ENCODE results near the gene ATXN7.

The ATXN7 gene

DNA sequence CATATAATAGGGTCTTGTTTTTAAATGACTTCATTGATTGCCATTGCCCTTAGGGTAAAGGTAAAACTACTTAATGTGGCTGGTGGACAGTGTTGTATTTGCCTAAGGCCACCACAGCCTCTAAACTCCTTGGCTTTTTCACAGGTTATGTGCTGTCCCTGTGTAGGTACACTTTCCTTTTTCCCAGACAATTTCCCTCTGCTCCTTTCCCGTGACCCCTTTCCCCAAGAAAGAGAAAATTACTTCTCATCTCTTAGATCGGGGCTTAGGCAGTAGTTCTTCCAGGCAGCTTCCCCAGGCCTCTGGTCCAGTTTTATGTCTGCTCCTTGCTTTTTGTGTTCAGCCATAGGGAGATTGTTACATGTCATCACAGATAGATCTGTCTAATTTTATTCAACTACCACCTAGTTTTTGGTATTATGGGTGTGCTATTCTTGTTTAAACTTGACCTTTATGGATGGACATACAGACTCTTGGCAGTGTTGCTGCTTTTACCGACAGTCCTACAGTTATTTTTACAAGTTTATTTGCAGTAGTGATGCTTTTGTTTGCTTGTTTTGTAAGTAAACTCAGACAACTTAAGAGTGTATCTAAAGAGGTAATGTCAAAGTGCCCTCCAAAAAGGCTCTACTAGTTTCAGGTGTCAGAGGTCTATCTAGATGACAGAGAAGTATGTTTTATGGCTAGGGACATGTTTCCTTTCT, 69.0 kb downstream of the ATXN7 start:
- no peak for DNase-seq (ENCODE audit: insufficient read length, low spot score)
- FAIRE-seq = peak; percentile 76

DNA sequence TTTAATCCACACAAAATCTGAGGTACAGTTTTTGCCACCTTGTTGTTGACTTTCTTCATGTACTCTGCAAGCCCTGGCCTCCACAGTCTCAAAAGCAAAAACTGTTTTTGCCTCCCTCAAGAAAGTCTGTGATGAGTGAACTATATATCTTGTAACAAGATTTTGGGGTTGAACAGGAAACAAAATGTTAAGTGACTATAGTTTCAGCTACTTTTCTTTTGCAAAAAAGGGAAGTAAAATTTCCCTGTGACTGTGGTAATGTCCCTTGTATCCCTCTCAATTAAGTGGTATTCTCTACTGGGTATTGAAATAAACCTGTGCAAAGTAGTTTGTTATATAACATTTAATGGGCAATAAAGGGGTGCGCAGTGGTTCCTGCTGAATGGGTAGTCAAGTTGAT, 69.8 kb downstream of the ATXN7 start:
- FAIRE-seq (peak; percentile 81), DNase-seq (ENCODE audit: insufficient read length, low spot score) (no peak)

DNA sequence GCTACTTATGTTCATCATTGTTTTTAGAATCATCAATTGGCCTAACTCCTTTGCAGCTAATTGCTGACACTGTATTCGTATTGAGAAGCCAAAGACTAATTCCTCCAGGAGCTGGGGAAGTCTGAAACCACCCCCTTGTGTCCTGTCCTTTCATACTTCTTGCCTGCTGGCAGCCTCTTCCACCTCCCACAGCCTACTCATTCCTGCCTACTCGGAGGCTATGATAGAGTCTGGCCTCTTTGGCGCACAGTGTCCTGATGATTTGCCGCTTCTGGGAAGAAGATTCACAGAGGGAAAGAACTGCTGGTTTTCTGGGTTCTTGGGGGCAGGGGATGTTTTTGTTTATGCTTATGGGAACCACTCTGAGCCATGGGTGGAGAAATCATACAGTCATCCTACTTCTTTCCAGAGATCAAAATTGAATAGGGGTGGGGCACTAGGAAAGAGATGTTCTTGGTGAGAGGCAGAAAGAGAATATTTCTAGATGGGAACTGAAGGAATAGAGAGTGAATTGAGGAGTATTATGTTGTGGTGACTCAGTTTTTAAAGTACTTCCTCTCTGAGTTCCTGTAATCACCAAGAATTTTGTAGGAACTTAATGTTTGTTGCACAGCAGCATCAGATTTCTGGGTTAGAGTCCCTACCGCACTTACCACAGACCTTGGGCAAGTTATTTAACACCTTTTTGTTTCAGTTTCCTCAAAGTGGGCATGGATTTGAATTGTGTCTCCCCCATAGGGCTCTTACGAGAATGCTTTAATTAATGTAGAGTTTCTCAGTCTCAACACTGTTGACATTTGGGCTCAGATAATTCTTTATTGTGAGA, 70.6 kb downstream of the ATXN7 start:
- DNase-seq (ENCODE audit: insufficient read length, low spot score) (no peak), FAIRE-seq (peak; percentile 64)

DNA sequence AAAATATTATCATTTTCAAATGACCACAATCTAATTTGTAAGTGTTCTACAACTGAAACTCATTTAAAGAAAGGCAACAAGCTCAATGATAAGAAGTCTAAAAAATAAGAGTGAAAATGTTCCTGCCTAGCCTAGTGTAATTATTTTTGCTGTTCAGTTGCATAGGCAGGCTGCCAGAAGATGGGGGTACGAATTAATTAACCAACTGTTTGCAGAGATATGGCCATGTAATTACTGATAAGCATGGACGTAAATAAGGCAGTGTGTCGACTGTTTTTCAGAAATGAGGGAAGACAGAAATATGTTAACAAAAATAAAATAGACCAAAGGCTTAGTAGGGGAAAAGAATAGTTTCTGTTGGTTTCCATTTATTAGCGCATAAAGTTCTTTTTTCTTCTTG, 73.3 kb downstream of the ATXN7 start:
- DNase-seq (ENCODE audit: insufficient read length, low spot score) (no peak), FAIRE-seq (no peak)

DNA sequence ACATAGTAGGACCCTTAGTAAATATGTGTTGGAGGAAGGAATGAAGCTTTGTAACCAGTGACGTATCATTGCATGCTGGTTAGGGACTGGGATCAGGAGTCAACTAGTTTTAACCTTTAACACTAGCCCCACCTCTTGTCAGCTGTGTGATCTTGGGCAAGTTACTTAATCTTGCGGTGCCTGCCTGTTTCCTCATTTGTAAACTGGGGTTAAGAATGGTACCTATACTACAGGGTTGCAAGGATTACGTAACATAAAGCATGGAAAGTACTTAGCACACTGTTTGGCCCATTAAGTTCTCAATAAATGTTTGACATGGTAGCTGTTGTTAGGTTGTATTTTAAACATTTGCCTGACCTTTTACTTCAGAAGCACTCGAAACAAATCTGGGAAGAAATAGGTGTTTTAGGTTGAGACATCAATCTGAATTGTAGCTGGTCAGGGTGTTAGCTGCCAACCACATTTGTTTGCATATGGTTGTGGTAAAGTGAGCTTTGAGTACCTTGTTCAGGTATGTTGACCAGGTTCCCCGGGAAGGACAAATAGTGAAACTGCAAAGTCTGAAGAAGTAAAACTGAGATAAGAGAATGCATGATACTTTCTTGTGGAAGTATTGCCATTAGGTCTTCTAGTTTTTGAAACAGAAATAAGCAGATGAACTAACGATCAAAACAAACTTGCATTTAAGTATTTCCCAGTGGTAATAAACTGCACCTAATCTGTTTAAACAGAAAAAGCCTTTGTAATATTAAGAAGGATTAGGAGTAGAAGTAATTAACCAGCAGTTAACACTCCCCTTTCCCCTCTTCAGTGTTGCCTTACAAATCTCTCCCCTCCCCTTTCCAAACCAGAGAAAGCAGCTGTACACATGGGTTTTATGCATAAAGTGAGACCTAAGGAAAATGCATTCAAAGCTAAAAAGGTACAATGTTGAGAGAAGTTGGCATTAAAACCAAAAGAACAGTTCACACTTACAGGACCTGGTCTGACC, 74.3 kb downstream of the ATXN7 start:
- FAIRE-seq = peak; percentile 94

DNA sequence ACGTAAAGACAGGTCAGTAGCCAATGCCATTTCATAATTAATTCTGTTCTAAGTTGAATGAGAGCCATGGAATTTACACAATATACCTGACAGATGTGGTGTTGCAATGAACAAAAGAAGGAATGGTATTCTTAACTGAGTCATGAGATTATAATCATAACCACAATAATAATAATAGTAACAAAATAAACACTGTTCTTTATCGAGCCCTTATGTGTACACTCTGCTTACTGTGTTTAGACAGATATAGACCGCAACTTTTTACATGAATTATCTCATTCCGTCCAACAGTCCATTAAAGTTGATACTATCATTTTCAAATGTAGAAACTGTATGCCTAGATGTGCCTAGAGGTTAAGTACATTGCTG, 76.7 kb downstream of the ATXN7 start:
- FAIRE-seq (no peak), DNase-seq (ENCODE audit: insufficient read length, low spot score) (no peak)

More for the DNA sequence above, 74.3 kb downstream of the ATXN7 start:
- no peak for DNase-seq (ENCODE audit: insufficient read length, low spot score)

DNA sequence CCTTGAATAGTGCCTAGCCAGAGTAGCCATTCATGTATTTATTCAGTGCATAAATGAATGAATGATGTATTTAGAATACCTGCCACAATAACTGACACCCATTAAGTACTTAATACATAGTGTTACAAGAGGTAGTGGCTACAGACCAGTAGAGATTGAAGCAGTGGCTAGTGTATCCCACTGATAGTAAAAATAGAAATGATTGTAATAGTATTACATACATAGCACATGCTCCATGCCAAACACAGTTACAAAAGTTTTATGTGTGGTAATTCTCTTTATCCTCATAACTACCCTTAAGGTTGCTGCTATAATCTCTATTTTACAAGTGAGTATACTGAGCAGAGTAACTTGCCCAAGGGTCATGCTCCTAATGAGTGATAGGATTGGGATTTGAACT, 78.9 kb downstream of the ATXN7 start:
- FAIRE-seq (no peak), DNase-seq (ENCODE audit: insufficient read length, low spot score) (no peak)

DNA sequence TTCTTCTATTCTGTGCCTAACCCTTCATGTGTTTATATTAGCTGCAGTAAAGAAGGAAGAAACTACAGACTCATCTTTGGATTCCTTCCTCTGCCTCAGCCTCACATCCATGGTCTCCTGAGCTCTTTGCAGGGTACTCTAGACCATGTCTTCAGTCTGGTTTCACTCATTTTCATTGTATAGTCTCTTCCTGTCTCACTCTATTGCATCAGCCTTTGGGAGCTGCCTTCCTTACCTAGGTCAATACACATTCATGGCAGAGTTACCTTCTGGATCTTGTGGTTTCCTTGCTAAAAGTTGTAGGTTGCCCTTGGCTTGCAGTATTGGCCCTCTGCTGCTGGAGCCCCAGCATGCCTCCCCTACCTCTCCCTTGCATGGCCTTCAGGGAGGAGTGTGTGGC, 80.0 kb downstream of the ATXN7 start:
- DNase-seq (ENCODE audit: insufficient read length, low spot score) (no peak), FAIRE-seq (no peak)

DNA sequence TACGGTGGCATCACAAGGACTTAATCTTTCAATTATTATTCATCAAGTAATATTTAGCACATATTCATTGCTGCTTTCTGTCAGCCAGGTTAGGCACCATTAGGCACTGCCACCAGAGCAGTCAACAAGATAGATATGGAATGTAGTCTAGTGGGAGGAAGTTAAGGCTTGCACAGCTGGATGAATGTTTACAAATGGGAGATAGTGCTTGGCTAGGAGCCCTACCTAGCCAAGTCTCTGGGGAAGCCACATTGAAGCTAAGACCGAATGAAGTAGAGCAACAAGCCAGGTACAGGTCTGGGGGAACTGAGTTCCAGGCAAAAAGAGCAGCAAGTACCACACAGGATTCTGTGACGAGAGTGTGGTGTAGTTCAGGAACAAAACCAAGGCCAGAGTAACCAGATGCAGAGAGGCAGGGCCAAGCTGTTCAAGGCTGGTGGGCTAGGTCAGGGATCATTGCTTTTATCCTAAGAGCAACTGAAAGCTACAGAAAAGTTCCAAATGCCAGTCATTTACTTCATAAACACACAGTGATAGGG, 82.0 kb downstream of the ATXN7 start:
- no peak for DNase-seq (ENCODE audit: insufficient read length, low spot score)
- no peak for FAIRE-seq

DNA sequence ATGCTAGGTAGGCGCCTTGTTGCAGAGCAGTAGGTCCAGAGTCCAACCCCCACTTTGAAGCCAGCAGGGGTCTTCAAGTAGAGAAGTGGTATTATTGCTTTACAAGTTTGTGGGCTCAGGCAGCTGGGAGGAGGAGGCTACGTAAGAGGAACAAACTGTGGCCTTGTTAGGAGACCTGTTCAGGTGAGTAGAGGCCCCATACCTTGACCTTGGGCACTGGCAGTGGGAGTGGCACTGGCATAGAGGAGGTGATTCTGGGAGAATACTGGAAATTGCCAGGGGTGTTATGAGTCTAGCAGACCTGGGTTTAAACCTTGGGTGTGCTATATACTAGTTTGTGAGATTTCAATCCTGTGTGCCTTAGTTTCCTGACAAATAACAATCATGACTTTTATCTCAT, 83.1 kb downstream of the ATXN7 start:
- DNase-seq (ENCODE audit: insufficient read length, low spot score) = no peak

DNA sequence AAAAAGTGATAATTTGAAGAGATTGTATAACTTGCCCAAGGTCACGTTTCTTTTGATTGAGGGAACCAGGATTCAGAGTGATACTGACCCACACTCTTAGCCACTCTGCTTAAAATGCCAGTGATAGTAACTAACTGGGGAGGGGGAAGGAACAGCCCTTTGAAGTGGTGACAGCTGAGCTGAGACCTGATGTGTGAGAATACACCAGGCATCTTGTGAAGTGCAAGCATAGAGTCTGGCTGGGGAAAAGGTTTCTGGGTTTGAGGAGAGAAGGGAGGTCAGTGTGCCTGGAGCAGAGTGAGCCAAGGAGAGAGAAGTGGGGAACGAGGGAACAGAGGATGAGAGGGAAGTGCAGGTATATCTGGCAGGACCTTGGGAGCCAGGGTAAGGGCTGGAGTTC, 83.9 kb downstream of the ATXN7 start:
- DNase-seq (ENCODE audit: insufficient read length, low spot score) (no peak), FAIRE-seq (no peak)

More for the DNA sequence above, 83.1 kb downstream of the ATXN7 start:
- FAIRE-seq = no peak

DNA sequence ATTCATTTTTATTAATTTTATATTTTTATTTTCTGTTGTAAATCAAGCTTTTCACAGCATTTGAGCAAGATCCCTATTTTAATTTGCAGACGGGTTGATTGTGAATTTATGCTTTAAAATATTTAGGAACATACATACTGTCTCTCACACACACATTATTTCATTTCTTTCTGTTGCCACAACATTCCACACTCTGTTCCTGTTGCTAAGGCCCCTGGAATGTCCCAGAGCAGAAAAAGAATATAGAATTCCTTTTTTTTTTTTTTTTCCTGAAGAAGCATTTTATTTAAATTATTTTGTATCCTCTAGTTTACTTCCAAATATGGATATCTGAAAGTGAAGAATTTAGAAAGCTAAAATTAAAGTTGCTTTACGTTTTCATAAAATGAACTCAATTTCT, 85.3 kb downstream of the ATXN7 start:
- no peak for DNase-seq (ENCODE audit: insufficient read length, low spot score)
- FAIRE-seq = no peak

DNA sequence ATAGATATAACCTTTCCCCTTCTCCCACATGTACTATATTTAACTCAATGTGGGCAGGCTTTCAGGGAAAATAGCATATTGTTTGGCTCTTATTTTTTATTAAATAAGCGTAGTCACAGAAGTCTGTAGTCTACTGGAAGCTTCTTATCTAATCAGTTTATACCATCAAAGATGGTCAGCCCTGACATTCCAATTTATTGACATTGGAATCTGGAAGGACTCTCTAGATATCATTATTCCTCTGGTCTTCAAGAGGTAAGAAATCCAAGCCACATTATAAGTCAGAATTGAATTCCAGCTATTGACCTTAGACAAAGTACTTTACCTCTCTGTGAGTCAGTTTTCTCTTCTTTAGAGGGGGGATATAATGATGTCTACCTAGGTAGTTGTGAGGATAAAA, 87.0 kb downstream of the ATXN7 start:
- DNase-seq (ENCODE audit: insufficient read length, low spot score) (no peak), FAIRE-seq (no peak)

DNA sequence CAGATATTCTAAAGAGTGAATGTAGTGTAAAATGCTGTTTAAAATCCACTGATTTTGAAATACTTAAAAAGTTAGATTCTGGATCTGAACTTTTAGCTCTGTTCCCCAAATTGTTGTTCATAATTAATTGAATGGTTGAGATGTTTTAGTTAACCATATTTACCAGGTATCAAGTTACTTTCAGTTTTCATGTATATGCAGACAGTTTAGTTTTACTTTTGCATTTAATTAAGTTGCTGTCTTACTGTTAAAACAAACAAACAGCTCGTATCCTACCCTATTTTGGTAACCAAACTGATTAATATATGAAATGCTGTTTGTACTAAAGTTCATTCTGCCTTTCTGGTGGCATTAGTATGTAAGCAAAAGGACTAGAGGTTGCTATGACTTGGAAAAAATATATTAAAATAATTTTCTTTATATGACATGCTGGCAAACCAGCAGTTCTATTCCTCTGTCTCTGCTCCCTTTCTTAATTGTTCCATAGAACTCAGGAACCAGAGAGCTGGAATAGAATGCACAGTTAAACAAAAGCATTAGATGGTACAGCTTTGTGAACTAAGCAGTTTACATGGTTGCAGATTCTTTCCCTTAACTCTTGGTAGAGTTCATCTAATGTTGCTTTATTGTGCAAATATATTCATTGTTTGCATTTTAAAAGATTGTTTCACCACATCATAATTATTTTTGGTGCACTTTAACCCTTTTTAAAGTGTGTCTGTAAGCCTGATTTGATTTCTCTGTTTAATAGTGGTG, 88.0 kb downstream of the ATXN7 start:
- no peak for DNase-seq (ENCODE audit: insufficient read length, low spot score)
- peak; percentile 81 for FAIRE-seq

DNA sequence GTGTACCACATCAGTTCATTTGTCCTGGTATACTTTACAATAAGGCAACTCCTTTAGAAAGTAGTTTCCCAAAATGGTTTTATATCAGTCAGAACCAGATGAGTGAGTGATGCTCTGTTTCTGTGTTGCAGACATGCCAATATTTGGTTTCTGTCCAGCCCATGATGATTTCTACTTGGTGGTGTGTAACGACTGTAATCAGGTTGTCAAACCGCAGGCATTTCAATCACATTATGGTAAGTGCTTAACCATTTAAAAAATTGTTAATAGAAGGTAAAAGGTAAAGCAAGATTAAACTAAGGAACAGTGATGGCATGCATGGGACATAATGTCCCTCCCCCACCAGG, 88.6 kb downstream of the ATXN7 start:
- DNase-seq (ENCODE audit: insufficient read length, low spot score) (no peak), FAIRE-seq (no peak)

DNA sequence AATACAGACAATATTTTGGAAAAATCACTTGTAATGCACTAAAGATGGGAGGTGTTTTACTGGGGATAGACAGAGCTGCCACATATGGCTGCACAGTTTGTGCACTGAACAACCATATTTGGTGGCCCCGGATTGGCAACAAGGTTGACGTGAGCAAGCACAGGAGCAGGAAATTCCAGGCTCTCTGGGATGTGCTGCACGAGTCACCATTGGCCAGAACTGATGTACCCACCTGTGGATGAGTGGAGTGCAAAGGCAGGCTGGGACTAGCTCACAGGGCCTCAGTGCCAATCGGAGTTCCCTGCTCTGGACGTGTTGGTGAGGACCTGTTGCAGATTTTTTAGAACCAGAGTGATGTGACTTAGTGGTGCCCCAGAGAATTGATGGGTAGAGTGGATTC, 90.5 kb downstream of the ATXN7 start:
- FAIRE-seq = no peak
- DNase-seq (ENCODE audit: insufficient read length, low spot score) = no peak

DNA sequence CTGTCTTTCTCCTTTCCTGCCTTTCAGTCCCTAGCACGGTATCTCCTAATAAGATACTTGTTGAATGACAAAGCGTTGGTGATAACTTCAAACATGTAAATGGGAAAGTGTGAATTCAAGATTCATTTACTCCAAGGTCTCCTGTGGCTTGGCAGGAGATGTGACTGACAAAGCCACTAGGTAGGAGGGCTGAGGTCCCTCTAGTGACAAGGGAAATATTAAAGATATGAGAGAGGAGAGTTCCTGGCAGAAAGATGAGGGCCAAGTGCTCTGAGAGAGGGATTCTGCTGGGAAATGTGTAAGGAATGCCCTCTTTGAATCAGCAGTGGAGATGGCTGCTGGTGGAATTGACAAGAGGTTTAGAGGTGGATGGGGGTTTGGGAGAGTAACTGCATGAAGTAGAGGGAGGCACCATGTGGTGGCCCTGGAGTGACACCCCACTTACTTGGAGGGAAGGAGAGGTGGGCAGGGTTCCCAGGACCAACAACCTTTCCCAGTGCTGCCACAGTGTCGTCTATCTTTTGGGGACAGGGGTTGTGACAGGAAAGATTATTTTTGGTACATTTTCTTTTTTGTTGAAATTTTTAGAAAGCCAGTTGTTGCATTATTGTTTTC, 91.5 kb downstream of the ATXN7 start:
- no peak for FAIRE-seq

DNA sequence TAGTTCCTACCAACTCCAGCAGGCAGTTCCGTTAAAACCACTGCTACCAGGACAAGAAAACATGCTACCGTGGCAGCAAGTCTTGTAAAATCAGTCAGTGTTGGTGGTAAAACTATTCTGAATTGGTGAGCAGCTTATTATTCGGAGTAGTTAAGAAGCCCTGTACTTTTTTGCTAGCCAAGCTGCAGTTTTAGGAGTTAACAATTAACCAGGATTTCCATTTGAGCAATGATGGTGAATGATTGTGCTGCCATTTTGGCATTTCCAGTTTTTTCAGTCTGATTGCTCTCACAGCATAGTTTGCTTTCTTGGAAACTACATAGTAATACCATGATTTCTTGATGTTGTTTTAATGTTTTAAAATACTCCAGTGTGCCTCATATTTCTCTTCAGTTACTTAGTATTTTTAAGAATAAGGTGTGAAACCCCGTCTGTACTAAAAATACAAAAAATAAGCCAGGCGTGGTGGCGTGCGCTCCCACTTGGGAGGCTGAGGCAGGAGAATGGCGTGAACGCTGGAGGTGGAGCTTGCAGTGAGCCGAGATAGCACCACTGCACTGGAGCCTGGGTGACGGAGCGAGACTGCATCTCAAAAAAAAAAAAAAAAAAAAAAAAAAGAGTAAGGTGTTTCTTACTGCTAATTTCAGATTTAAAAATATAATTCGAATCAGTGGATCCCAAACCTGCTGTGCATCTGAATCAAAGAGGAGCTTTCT, 92.3 kb downstream of the ATXN7 start:
- DNase-seq (ENCODE audit: insufficient read length, low spot score) (no peak), FAIRE-seq (peak; percentile 66)

More for the DNA sequence above, 91.5 kb downstream of the ATXN7 start:
- DNase-seq (ENCODE audit: insufficient read length, low spot score) = no peak

DNA sequence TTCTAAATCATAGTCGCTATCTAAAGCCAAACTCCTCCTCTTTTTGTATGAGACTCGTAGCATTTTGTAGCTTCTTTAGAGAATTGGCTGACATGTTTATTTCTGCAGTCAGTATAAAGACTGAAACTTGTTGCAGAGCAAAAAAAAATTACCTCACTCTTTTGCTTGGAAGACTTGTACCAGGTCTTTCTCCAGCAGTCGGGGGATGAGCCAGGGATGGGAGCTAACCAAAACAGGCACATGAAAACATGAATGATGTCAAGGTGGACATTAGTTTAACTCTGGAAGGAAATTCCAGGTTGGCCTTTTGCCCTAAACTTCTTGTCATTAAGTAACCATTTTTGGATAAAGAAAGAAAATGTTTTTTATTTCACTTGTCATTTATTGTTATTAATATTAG, 95.5 kb downstream of the ATXN7 start:
- FAIRE-seq (no peak), DNase-seq (ENCODE audit: insufficient read length, low spot score) (no peak)

All from GM19239 (cell line).